Body of pancreas (tissue), 4 donors: Measurements from ENCODE around the gene LRRC27.

Experiments used
- CTCF ChIP-seq, 7 experiments: fragments of 450-650 bp in 4 of 7; fragments of 200-600 bp in 3 of 7; sonication (generic) in 3 of 7; IDR thresholded peaks; one replicate each; pipeline ENCODE4 v1.5.1; 2016 to 2019; ENCODE audit warnings: antibody characterized with exemption in 7 of 7
- POLR2A ChIP-seq, 3 donors: fragments of 450-650 bp; IDR thresholded peaks; one replicate each; pipeline ENCODE4 v1.6.1; 2016; ENCODE audit warnings: antibody characterized with exemption in 3 of 3, mild to moderate bottlenecking in 2 of 3

- TF ChIP-seq CTCF (IDR thresholded peaks at IDR 0.05), result no peak
- TF ChIP-seq POLR2A (IDR thresholded peaks at IDR 0.05), result no peak
Measured at GRCh38 chr10:132347931-132348267, 15.9 kb downstream of the LRRC27 start.
